Skin of body (tissue), 2 donors: ENCODE results near the gene LRG1. TPM values are rescaled to one million over a fixed set of nuclear protein-coding genes. Genes with fewer than 3 reads are reported as not detected.

Experiments used
- DNase-seq: peaks from one replicate; lab custom pipeline; 2025; lab: John Stamatoyannopoulos, UW
- total RNA-seq: library from RNA; depleted of rRNA; stranded (reverse); fragments of >200 nt; gene quantifications from one replicate; pipeline ENCODE4 v1.2.3, GENCODE V29; 2014

LRG1 gene
- total RNA-seq, 1 donor from 2014 or later, result 0.79 TPM

- no peak for DNase-seq
Observed at GRCh38 chr19:4511300-4512054, 28.4 kb downstream of the LRG1 start.

GRCh38 chr19:4510435-4511255, 29.2 kb downstream of the LRG1 start:
- no peak for DNase-seq

GRCh38 chr19:4508698-4509097, 31.1 kb downstream of the LRG1 start:
- DNase-seq, result no peak

DNA sequence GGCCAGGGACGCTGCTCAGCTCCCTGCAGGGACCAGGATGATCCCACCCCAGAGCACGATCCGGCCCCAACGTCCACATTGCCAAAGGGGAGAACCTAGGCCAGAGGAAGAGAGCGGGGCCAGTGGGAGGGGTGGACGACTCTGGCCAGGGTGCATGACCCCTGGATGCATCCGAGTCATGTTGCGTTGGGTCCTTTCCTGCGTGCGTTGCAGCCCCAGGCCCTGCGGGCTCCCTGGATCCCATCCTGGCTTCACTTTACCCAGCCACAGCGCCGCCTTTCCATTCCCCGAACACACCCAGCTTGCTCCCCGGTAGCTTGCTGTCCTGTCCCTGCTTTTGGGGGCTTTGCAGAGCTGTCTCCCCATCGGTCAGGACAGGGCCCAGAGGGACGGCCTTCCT, 32.0 kb downstream of the LRG1 start:
- no peak for DNase-seq

DNA sequence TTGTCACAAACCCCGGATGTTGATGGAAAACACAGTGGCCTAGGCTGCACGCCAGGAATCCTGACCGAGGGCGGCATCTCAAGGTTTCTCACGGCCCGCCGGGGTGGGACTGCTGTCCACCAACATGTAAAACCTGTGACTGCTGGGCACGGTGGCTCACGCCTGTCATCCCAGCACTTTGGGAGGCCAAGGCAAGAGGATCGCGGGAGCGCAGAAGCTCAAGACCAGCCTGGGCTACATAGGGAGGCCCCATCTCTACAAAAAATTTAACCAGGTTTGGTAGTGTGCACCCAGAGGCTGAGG, 32.7 kb downstream of the LRG1 start:
- no peak for DNase-seq

GRCh38 chr19:4506449-4507149, 33.2 kb downstream of the LRG1 start:
- no peak for DNase-seq

DNA sequence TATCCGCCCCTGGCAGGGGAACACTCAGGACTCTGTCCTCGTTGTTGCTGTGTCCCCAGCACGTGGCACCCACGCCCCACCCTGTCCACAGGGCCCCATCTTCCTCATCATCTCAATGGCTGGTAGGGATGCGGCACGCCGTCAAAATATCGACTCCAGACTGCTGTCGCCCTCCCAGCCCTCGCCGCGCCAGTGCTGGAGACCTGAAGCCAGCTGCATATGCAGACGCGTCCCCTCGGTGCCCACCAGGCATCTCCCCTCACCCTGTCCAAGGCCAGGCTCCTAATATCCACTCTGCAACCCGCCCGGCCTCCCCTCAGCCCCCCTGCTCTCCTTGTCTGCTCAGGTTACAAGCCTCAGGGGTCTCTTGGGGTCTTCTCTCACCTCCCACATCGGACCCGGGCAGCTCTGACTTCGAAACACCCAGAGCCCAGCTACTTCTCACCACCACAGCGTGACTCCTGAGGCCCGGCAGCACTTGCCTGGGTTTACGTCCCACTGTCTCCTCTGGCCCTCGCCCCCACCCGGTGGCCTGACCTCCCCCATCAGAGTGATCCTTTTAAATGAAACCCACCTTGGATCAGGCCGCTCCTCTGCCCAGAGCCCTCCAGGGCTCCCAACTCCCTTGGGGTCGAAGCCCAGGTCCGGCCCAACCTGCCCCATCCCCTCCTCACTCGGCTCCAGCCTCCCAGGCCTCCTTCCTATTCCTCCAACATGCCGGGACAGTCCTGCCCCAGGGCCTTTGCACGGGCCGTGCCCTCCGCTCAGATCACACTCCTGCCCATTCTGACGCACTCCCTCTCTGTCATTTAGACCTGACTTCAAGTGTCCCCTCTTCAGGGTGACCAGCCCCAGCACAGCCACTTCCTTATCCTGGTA, 34.0 kb downstream of the LRG1 start:
- no peak for DNase-seq

GRCh38 chr19:4504891-4505569, 34.8 kb downstream of the LRG1 start:
- DNase-seq, result no peak

GRCh38 chr19:4504297-4504701, 35.5 kb downstream of the LRG1 start:
- DNase-seq, result no peak

DNA sequence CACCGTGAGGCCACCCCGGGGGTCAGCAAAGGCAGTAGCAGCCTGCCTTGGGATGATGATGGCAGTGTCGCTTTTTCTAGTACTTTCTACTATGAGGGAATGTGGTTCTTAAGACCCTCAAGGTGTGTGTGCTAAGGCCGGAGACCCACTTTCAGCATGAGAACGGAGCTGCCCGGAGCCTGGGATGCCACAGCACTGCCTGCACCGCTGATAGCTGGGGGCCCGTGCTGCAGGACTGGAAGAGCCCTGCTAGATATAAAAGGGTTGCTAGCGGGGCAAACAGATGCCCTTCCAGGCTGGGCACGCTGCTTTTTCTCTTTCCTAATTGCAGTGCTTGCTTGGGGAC, 36.0 kb downstream of the LRG1 start:
- DNase-seq, result no peak

DNA sequence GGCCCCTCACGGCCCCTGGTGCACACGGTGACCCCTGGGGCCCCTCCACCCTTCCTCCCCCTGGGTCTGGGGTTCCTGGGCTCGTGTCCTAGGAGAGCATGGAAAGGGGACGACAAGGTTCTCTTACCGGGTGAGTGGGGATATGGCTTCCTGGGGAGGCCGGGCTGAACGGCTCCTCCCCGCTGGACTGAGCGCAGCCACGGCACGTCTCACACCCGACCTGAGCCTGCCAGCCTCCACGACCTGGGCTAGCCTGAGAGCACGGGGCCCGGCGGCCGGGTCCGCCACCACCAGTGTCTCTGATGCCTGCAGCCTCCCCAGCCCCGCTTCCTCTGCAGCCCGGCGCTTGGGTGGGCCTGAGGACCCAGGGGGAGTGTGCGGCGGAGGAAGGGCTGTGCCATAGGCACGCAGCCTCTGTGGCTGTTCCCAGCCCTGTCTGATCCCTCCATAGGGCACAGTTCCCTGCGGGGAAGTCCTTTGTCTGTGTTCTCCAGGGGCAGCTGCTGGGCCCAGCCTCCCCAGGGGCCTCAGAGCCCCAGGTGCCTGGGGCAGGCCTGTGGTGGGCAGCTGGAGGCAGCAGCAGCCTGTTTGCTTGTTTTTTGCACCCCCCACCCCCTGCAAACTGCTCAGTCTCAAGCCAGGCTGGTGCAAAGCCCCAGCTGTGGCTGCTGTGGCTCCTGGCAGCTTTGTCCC, 36.6 kb downstream of the LRG1 start:
- no peak for DNase-seq

DNA sequence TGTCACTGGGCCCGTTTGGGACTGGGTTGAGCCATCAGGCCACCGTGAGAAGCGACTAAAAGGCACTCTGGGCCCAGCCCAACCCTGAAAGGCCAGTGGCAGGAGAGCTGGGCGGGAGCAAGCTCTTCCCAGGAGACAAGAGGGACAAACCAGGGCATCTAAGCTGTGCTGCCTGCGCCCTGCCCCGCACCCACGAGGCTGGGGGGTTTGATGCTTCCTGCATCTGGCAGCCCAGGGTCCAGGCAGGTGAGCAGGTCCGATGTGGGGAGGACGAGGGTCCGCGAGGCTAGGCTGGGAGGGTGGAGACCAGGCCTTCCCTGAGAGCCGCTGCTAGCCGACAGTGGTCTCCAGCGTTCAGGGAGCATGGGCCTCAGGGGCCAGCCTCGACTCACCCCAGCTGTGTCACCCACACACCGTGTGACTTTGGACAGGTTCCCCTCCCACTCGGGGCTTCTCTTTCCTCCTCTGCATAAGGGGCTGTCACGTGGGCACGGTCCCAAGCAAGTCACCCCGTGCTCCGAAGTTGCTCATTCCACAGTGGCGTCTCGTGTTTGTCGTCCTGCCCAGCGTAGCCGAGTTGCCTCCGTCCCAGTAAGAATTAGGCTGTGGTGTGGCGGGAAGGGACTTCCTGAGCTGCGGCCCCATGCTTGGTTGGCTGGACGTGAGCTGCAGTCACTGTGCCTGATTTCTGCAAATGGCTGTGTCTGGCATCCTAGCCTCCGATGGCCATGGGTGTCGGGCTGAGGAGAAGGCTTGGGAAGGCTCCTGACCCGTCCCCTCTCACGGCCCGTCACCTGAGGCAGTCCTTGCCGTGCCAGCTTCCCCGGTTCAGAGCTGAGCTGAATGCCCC, 37.3 kb downstream of the LRG1 start:
- DNase-seq, result no peak

DNA sequence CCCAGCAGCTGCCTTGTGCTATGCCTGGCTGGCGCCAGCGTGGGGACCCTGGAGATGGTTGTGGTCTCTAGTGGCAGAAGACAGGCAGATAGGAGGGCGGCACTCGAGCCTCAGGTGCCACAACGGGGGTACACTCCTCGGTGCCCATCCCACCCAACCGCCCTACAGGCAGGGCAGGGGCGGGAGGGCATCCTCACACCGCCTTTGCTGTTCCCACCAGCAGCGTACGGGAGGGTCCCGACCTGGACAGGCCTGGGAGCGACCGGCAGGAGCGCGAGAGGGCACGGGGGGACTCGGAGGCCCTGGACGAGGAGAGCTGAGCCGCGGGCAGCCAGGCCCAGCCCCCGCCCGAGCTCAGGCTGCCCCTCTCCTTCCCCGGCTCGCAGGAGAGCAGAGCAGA, 38.1 kb downstream of the LRG1 start:
- no peak for DNase-seq

GRCh38 chr19:4500841-4501591, 38.8 kb downstream of the LRG1 start:
- no peak for DNase-seq

DNA sequence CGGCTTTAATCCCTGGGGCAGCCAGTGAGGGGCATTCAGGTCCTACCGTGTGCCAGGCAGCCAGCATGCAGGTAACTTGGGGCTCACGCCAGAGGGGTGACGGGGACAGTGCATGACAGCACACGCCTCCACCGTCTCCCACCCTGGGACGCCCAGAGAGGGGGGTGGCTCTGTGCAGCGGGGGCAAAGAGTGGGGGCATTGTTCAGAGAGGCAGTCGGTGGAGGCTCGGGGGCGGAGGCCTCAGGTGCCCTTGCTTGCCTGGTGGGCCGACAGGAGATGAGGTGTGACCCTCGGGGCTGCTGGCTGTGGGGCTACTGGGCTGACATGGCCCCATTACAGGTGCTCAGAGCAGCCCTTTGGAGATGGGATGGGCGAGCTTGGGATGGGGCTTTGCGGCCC, 40.0 kb downstream of the LRG1 start:
- no peak for DNase-seq

- DNase-seq, result no peak
Observed at GRCh38 chr19:4499318-4499717, 40.5 kb downstream of the LRG1 start.

DNA sequence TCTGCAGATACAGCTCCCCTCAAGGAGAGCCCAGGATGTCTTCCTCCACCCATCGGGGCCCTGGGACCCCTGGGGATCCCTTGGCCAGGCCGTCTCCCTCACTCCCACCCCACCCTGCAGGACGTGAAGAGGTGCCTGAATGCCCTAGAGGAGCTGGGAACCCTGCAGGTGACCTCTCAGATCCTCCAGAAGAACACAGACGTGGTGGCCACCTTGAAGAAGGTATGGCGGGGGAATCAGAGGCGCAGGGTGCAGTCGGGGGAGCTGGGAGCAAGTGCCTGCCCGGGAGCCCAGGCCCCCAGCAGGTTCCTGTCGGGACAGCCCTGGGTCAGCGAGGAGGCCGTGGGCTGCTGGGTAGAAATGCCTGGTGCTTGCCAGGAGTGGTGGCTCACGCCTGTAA, 41.1 kb downstream of the LRG1 start:
- DNase-seq, result no peak

DNA sequence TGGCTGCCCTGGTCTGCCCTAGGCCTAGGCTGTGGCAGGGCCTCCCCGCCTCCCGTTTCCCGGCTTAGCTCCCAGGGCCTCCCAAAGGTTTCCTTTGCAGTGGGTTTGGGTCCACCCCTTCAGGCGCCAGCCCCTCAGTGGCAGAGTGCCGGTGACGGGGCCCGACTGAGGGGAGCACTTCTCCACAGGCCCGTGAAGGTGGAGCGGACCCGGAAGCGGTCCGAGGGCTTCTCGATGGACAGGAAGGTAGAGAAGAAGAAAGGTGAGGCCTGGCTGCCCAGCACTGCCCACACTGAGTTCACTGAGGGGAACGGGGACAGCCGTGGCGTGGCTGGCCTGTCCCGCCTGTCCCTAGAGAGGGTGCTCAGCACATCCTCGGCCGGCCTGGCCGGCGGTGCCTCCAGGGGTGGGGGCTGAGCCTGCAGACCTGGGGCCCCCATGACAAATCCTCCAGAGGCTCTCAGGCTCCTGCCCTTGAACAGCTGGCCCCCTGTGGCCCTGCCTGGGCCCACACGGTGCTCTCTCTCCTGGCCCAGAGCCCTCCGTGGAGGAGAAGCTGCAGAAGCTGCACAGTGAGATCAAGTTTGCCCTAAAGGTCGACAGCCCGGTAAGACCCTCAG, 42.0 kb downstream of the LRG1 start:
- no peak for DNase-seq
